GM12875 (cell line): ENCODE data around the gene CCSAP.

ENCODE experiments used
- H3K4me3 ChIP-seq: one replicate; pipeline ENCODE4 v1.5.1; 2011; ENCODE audit warnings: low read depth, low read length, control low read depth
- TF ChIP-seq, protein P1 (sequence below): IDR thresholded peaks from 2 replicates; pipeline ENCODE4 v1.5.1; 2011; ENCODE audit warnings: low read depth, mild to moderate bottlenecking, control low read depth, inconsistent platforms, low read length, moderate library complexity, borderline replicate concordance; ENCODE audit not compliant: insufficient read depth

CCSAP gene

DNA sequence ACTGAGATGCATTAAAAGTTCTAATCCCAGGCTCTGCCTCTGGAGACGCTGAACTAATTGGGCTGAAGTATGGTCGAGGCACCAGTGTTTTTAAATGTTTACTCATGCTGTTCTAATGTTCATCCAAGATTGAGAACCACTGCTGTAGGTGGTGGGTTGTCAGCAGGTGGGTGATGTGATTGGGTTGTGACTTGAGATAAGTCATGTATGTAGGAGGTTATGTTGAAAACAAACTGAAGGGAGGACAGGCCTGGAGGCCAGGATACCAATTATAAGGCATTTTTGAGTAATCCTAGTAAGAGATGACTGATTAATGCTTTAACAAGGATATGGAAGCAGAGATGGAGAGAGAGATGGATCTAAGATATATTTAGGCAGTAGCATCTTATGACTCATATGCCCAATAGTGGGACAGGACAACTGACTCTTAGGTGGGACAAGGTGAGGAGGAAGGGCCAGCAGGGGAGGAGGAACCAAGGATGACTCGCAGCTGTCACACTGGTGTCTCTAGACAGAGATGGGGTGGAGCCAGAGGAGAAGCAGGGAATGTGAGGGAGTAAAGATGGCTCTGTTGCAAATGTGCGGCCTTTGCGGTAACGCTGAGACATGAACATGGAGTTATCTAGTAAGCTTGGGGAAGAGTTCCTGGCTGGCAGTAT, 42.6 kb downstream of the CCSAP start:
- no peak overlapping the region for H3K4me3 ChIP-seq
- TF ChIP-seq, protein P1, sequence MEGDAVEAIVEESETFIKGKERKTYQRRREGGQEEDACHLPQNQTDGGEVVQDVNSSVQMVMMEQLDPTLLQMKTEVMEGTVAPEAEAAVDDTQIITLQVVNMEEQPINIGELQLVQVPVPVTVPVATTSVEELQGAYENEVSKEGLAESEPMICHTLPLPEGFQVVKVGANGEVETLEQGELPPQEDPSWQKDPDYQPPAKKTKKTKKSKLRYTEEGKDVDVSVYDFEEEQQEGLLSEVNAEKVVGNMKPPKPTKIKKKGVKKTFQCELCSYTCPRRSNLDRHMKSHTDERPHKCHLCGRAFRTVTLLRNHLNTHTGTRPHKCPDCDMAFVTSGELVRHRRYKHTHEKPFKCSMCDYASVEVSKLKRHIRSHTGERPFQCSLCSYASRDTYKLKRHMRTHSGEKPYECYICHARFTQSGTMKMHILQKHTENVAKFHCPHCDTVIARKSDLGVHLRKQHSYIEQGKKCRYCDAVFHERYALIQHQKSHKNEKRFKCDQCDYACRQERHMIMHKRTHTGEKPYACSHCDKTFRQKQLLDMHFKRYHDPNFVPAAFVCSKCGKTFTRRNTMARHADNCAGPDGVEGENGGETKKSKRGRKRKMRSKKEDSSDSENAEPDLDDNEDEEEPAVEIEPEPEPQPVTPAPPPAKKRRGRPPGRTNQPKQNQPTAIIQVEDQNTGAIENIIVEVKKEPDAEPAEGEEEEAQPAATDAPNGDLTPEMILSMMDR: no peak

DNA sequence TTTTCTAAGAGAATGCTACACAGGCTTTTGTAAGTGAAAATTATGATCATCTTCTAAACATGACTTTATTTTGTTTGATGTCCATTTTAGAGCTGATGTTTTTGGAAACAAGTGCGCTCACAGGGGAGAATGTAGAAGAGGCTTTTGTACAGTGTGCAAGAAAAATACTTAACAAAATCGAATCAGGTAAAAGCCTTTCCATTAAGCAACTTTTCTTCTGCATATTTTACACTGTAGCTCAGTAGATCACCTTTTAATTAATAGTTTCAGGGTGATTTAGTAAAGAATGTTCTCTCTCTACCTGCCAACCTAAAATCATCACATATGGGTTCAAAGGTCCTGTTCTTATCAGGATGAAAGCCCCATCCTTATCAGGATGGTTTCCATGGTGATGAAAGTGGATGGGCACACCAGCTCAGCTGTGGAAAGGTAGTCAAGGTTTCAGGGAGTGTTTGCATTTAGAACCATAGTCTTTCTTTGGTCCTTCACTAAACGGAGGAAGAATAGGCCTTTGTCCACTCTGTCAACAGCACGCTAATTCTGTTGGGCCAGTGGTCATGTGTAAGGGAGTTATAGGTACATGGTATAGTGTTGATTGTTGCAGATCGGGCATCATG, 43.9 kb downstream of the CCSAP start:
- TF ChIP-seq, protein P1: no peak
- H3K4me3 ChIP-seq: no peak overlapping the region

DNA sequence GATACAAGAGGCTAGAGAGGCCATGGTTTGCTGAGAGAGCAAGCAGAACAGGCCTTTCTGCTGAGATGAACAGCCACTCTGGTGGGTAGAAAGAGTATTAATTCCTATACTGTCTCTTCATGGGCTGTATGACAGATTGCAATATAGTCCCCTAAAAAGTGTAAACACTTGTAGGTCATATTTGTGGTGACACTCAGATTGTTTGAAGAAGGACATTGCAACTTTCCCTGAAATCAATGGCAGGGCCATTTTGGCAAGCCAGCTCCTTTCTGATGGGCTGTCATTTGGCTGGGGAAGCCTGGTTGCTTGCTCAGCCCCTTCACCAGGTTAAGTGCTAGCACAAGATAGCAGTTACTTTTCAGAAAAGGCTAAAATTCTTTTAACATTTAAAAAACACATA, 44.4 kb downstream of the CCSAP start:
- H3K4me3 ChIP-seq: no peak overlapping the region
- TF ChIP-seq, protein P1: no peak

DNA sequence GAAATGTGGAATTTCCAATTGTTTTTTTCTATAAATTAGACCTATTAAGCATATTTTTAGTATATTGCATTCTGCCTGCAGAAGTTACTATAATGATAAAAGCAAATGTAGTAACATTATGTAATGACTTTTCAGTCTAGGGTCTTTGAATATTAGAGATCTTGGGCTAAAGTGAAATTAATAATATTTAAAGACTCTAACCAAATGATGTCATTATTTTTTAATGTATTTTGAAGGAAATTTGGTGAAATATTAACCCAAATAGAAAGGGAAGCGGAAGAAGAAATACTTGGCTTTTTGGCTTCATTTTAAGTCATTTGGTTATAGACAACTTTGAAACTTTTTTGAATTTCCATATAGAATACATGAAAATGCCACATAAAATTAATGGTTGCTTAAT, 45.1 kb downstream of the CCSAP start:
- H3K4me3 ChIP-seq: no peak overlapping the region
- TF ChIP-seq, protein P1: no peak

DNA sequence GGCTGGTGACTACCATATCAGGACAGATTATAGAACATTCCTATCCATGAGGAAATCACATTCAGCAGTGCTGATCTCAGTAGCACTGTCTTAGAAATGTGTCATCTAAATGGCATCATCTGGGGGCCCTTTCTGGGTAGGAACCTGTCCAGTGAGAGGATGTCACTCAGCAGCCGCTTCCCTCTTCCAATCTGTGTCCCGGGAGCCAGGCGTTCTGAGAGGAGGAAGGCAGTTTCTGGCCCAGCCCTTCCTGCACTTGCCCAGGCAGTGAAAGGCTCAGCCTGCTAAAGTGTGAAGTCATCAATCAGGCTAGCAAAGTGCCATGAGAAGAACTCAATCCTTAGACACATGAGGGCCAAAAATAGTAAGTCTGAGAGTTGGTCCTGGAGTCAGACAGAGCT, 46.3 kb downstream of the CCSAP start:
- TF ChIP-seq, protein P1: no peak
- H3K4me3 ChIP-seq: no peak overlapping the region

DNA sequence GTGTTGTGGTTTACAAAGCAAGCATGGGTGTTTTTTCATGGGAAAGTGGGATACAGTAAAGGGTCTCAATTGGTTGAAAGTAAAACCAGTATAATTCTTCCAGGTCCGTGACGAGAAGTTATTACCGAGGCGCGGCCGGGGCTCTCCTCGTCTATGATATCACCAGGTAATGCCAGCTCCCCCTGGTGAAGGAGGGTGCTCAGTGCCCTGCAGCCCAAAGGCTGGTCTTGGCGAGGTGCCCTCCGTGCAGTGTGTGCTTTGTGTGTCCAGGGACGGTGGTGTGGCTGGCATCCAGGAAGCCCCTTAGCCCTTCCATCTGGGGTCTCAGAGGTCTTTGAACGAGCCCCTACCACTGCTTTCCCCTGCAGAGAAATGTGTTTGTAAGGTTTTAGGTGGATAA, 47.1 kb downstream of the CCSAP start:
- H3K4me3 ChIP-seq: no peak overlapping the region

More for the DNA sequence above, 47.1 kb downstream of the CCSAP start:
- TF ChIP-seq, protein P1: no peak
